Activated T-cell treated with anti-CD3 and anti-CD28 coated beads for 48 hours (primary cell): ENCODE results near the gene RAB11FIP4.
A peak's percentile ranks its signal among the peaks of the same experiment; 100 is the strongest.

Experiments
- DNase-seq: peaks from one replicate; pipeline ENCODE4 v3.0.0-alpha.2; 2020; ENCODE audit warnings: low read depth

RAB11FIP4 gene

GRCh38 chr17:31486351-31487062 lies 95.0 kb downstream of the RAB11FIP4 start:
- no peak for DNase-seq

GRCh38 chr17:31487063-31487647 lies 95.7 kb downstream of the RAB11FIP4 start:
- no peak for DNase-seq

- DNase-seq = peak; percentile 95
These were observed 96.3 kb downstream of the RAB11FIP4 start for GRCh38 chr17:31487648-31488263.

- DNase-seq = no peak
These were observed 96.9 kb downstream of the RAB11FIP4 start for GRCh38 chr17:31488264-31488981.

- DNase-seq = no peak
These were observed 97.5 kb downstream of the RAB11FIP4 start for GRCh38 chr17:31488982-31489294.

- no peak for DNase-seq
These were observed 98.0 kb downstream of the RAB11FIP4 start for GRCh38 chr17:31489295-31490018.

- DNase-seq = no peak
These were observed 98.7 kb downstream of the RAB11FIP4 start for GRCh38 chr17:31490019-31490650.

GRCh38 chr17:31490671-31491375 lies 99.3 kb downstream of the RAB11FIP4 start:
- DNase-seq = no peak

GRCh38 chr17:31491376-31492131 lies 100.1 kb downstream of the RAB11FIP4 start:
- no peak for DNase-seq

GRCh38 chr17:31492206-31492605 lies 100.7 kb downstream of the RAB11FIP4 start:
- no peak for DNase-seq

- peak; percentile 74 for DNase-seq
These were observed 101.6 kb downstream of the RAB11FIP4 start for GRCh38 chr17:31492880-31493655.

- DNase-seq = no peak
These were observed 102.2 kb downstream of the RAB11FIP4 start for GRCh38 chr17:31493656-31494155.

GRCh38 chr17:31494259-31495021 lies 103.0 kb downstream of the RAB11FIP4 start:
- peak; percentile 52 for DNase-seq

- DNase-seq = no peak
These were observed 103.8 kb downstream of the RAB11FIP4 start for GRCh38 chr17:31495022-31495885.

GRCh38 chr17:31496097-31496496 lies 104.6 kb downstream of the RAB11FIP4 start:
- DNase-seq = no peak

GRCh38 chr17:31496601-31497000 lies 105.1 kb downstream of the RAB11FIP4 start:
- DNase-seq = no peak

- no peak for DNase-seq
These were observed 106.0 kb downstream of the RAB11FIP4 start for GRCh38 chr17:31497431-31497830.
